Body of pancreas (tissue), 4 donors: ENCODE measurements around the gene GALNT2.

Source experiments
- POLR2A ChIP-seq, 3 donors: fragments of 450-650 bp; IDR thresholded peaks; one replicate each; pipeline ENCODE4 v1.6.1; 2016; ENCODE audit warnings: antibody characterized with exemption in 3 of 3, mild to moderate bottlenecking in 2 of 3
- TF ChIP-seq, protein P1 (sequence below), 7 experiments: fragments of 450-650 bp in 4 of 7; fragments of 200-600 bp in 3 of 7; sonication (generic) in 3 of 7; IDR thresholded peaks; one replicate each; pipeline ENCODE4 v1.5.1; 2016 to 2019; ENCODE audit warnings: antibody characterized with exemption in 7 of 7

DNA sequence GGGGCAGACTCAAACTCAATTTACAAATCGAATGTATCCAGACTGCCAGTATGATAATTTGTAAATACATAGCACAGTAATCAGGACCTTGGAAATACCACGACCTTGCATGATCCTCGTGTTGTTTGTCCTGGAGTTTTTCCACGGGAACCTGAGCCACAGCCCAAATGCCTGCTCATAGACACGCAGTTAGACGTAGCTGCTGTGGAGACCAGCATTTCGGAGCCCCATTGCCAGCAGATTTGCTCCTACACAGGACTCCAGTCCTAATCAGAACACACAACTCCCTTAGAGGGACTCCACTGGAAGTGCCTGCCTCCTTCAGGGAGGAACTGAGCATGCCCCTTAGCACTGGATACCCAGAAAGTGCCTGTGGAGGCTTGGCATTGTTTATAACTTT, 163.2 kb downstream of the GALNT2 start:
- TF ChIP-seq, protein P1, sequence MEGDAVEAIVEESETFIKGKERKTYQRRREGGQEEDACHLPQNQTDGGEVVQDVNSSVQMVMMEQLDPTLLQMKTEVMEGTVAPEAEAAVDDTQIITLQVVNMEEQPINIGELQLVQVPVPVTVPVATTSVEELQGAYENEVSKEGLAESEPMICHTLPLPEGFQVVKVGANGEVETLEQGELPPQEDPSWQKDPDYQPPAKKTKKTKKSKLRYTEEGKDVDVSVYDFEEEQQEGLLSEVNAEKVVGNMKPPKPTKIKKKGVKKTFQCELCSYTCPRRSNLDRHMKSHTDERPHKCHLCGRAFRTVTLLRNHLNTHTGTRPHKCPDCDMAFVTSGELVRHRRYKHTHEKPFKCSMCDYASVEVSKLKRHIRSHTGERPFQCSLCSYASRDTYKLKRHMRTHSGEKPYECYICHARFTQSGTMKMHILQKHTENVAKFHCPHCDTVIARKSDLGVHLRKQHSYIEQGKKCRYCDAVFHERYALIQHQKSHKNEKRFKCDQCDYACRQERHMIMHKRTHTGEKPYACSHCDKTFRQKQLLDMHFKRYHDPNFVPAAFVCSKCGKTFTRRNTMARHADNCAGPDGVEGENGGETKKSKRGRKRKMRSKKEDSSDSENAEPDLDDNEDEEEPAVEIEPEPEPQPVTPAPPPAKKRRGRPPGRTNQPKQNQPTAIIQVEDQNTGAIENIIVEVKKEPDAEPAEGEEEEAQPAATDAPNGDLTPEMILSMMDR (IDR thresholded peaks at IDR 0.05) = peak in 1 of 7 experiments; percentile 5
- TF ChIP-seq POLR2A (IDR thresholded peaks at IDR 0.05) = no peak
